Hematopoietic multipotent progenitor cell (in vitro differentiated cells): ENCODE measurements around the gene ZNF33B. TPM values are rescaled to one million over a fixed set of nuclear protein-coding genes. Genes with fewer than 3 reads are reported as not detected.

ENCODE experiments used
- small RNA-seq: library from RNA; depleted of rRNA; stranded (forward); fragments of <200 nt; gene quantifications from one replicate; pipeline ENCODE3, GENCODE V24; 2012
- total RNA-seq: library from RNA; depleted of rRNA; stranded (reverse); fragments of >200 nt; gene quantifications from one replicate; pipeline ENCODE4 v1.2.3, GENCODE V29; 2012

The ZNF33B gene
- total RNA-seq, 1 donor: 20.7 TPM

Small RNA genes within 50 kb of the gene (small RNA-seq; reads per million reads assigned to genes)
- gene AL022345.1 (not detected), gene AL022345.2 (not detected), gene AL022345.3 (not detected), gene FXYD6P1 (not detected), gene RNU6-1170P (not detected)

Other genes starting within 250 kb of the ZNF33B start
- 5.4 TPM for gene BMS1, start 144.2 kb upstream of the ZNF33B start, total RNA-seq